Epithelial cell of proximal tubule (primary cell): Measurements from ENCODE around the gene GOT1. TPM values are rescaled to one million over a fixed set of nuclear protein-coding genes. Genes with fewer than 3 reads are reported as not detected.
A peak's percentile ranks its signal among the peaks of the same experiment; 100 is the strongest.

Source experiments
- DNase-seq: peaks from one replicate; pipeline ENCODE4 v3.0.0-alpha.2; 2011; ENCODE audit warnings: low read depth
- H3K4me3 ChIP-seq: 2 replicates; pipeline ENCODE4 v1.5.1; 2011; ENCODE audit warnings: low read depth, mild to moderate bottlenecking, low read length
- CTCF ChIP-seq: conservative IDR thresholded peaks from 2 replicates; pipeline ENCODE4 v1.5.1; 2012; ENCODE audit warnings: low read depth, mild to moderate bottlenecking, low read length
- total RNA-seq: library from RNA; depleted of rRNA; stranded (reverse); fragments of >200 nt; gene quantifications from 2 replicates; pipeline ENCODE4 v1.2.3, GENCODE V29; 2015

The GOT1 gene
- total RNA-seq, 1 donor from 2014 or later, result 51.0 TPM

GRCh38 chr10:99429517-99430095 lies 818 bp downstream of the GOT1 start:
- DNase-seq, result no peak

GRCh38 chr10:99427566-99428190 lies 2.7 kb downstream of the GOT1 start:
- H3K4me3 ChIP-seq, result peak overlapping the region; percentile 12
- TF ChIP-seq CTCF, result no peak
- no peak for DNase-seq

More at GRCh38 chr10:99429517-99430095, 818 bp downstream of the GOT1 start:
- peak overlapping the region; percentile 88 for H3K4me3 ChIP-seq
- no peak for TF ChIP-seq CTCF

- DNase-seq, result no peak
- TF ChIP-seq CTCF, result no peak
- H3K4me3 ChIP-seq, result no peak overlapping the region
Observed at GRCh38 chr10:99426689-99427088, 3.7 kb downstream of the GOT1 start.

GRCh38 chr10:99425204-99425603 lies 5.2 kb downstream of the GOT1 start:
- no peak overlapping the region for H3K4me3 ChIP-seq
- no peak for TF ChIP-seq CTCF
- DNase-seq, result no peak

DNA sequence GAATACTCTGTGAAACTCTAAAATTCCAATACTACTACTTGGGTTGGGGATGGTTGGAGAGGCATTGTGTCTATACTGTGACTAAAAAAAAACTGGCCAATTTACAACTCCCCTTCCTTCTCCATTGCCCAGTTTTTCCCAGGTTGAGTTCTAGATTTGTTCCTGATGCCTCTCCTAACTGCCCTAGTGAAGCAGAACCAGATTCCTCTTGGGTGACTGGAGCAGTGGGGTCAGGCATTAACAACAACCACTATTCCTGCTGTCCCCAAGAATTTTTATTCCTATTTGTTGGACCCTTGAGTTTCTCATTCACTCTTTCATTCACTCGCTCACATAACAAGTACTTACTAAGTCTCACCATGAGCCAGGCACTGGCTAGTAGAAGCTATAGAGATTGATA lies 5.8 kb downstream of the GOT1 start:
- H3K4me3 ChIP-seq, result no peak overlapping the region
- no peak for DNase-seq
- no peak for TF ChIP-seq CTCF

DNA sequence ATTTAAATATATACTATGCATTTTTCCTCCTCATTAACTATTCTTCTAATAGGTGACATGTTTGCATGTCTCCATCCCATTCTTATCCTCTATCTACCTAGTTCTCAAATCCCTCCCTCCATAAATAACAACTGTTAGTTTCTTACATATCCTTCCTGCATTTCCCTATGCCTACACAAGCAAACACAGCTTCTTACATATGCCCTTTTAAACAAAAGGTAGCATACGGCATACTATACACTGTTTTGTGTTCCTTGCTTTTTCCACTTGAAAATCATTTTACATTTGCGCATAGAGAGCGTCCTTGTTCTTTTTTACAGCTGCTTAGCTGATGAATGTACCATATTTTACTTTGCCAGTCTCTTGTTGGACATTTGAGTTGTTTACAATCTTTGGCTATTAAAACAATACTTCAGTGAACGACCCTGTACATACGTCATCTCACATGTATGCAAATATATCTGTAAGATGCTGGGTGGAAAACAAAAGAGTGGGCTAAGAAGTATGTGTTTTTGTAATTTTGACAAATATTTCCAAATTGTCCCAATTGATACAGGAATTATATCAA lies 7.8 kb downstream of the GOT1 start:
- DNase-seq, result no peak

More for the DNA sequence above, 7.8 kb downstream of the GOT1 start:
- H3K4me3 ChIP-seq, result no peak overlapping the region
- TF ChIP-seq CTCF, result no peak
